A549 (cell line): ENCODE data around the gene PTPRJ. TPM values are rescaled to one million over a fixed set of nuclear protein-coding genes. Genes with fewer than 3 reads are reported as not detected.
"Not testable (repeated sequence)": the region's sequence is repeated elsewhere in the genome, so short reads cannot be mapped to it uniquely, and the experiment has no call there.

Source experiments
- ATAC-seq, 2 experiments: fragments of 200-7000 bp in 1 of 2; fragments of >200 bp in 1 of 2; cut with Nextera tagmentation in 1 of 2; cut with Tn5 transposase in 1 of 2; 3 replicates each; pipeline versions ENCODE4 v1.8.0 to v1.9.1; 2018 to 2020; ENCODE audit warnings: mild to moderate bottlenecking in 1 of 2, moderate library complexity in 1 of 2
- CTCF ChIA-PET: fragments of 300-600 bp; sonication (Branson Sonifier 250); formaldehyde crosslinking; extraction: SDS; loops from one replicate; lab custom pipeline; 2021; ENCODE audit warnings: antibody characterized with exemption, inconsistent platforms; lab: Yijun Ruan, JAX
- POLR2A ChIA-PET: fragments of 350-600 bp; formaldehyde crosslinking; extraction: SDS; loops from one replicate; lab custom pipeline; 2021; ENCODE audit warnings: antibody characterized with exemption, inconsistent platforms; lab: Yijun Ruan, JAX
- DNase-seq, 2 experiments: peaks; one replicate each; pipeline versions ENCODE4 v3.0.0 to v3.0.0-alpha.2; 2011 to 2016; ENCODE audit warnings: low read depth in 1 of 2, low spot score in 1 of 2
- FAIRE-seq: peaks from 2 replicates; lab custom pipeline; 2011; peaks lifted over from hg19 to GRCh38; lab: Jason Lieb, UNC
- H3K27ac ChIP-seq, 2 experiments: fragments of >200 bp; sonication (Bioruptor Twin); formaldehyde crosslinking; 3 replicates each; pipeline ENCODE4 v1.5.1; 2016 to 2017
- H3K4me1 ChIP-seq: fragments of >200 bp; sonication (Bioruptor Twin); formaldehyde crosslinking; 3 replicates; pipeline ENCODE4 v1.6.1; 2016
- H3K4me2 ChIP-seq: fragments of >200 bp; sonication (Bioruptor Twin); formaldehyde crosslinking; 3 replicates; pipeline ENCODE4 v1.6.1; 2016
- H3K4me3 ChIP-seq: fragments of >200 bp; sonication (Bioruptor Twin); formaldehyde crosslinking; 3 replicates; pipeline ENCODE4 v1.5.1; 2016
- H3K9me3 ChIP-seq: fragments of >200 bp; sonication (Bioruptor Twin); formaldehyde crosslinking; 3 replicates; pipeline ENCODE4 v1.6.1; 2016
- ATOH8 ChIP-seq: fragments of 250-450 bp; sonication (Bioruptor Pico); IDR thresholded peaks from 2 replicates; pipeline ENCODE4 v1.5.0; 2020; ENCODE audit warnings: low read depth, mild to moderate bottlenecking, moderate library complexity
- BCL3 ChIP-seq: fragments of >200 bp; sonication (Bioruptor Twin); formaldehyde crosslinking; IDR thresholded peaks from 3 replicates; pipeline ENCODE4 v1.6.1; 2016
- EHF ChIP-seq: fragments of 250-450 bp; sonication (Bioruptor Pico); IDR thresholded peaks from 2 replicates; pipeline ENCODE4 v1.5.0; 2020; ENCODE audit warnings: mild to moderate bottlenecking
- EHMT2 ChIP-seq: fragments of 200-600 bp; sonication (generic); IDR thresholded peaks from 2 replicates; pipeline ENCODE4 v1.6.1; 2016; ENCODE audit warnings: antibody characterized with exemption, low read depth, mild to moderate bottlenecking, moderate library complexity
- ELK1 ChIP-seq: fragments of 150-350 bp; IDR thresholded peaks from 2 replicates; pipeline ENCODE4 v1.6.1; 2014; ENCODE audit warnings: low read depth, mild to moderate bottlenecking, low read length
- EP300 ChIP-seq, 2 experiments: fragments of >200 bp; sonication (Bioruptor Twin); formaldehyde crosslinking; IDR thresholded peaks; 2 replicates in 1 of 2; 3 replicates in 1 of 2; pipeline ENCODE4 v1.6.1; 2016 to 2017
- FOSL2 ChIP-seq, 2 experiments: fragments of 450-650 bp in 1 of 2; fragments of >200 bp in 1 of 2; sonication (Bioruptor Twin) in 1 of 2; formaldehyde crosslinking; IDR thresholded peaks; 2 replicates each; pipeline versions ENCODE4 v1.5.0 to v1.6.1; 2016 to 2020; ENCODE audit warnings: mild to moderate bottlenecking in 1 of 2, moderate library complexity in 1 of 2
- HES2 ChIP-seq: fragments of >200 bp; sonication (Bioruptor Twin); formaldehyde crosslinking; IDR thresholded peaks from 2 replicates; pipeline ENCODE4 v1.6.1; 2016
- HEYL ChIP-seq: fragments of 250-450 bp; sonication (Bioruptor Pico); IDR thresholded peaks from 2 replicates; pipeline ENCODE4 v1.8.0; 2021; ENCODE audit warnings: mild to moderate bottlenecking, moderate library complexity
- HOXB13 ChIP-seq: fragments of 250-450 bp; sonication (Bioruptor Pico); IDR thresholded peaks from 2 replicates; pipeline ENCODE4 v1.5.0; 2020; ENCODE audit warnings: low read depth, mild to moderate bottlenecking, moderate library complexity
- NPAS2 ChIP-seq: fragments of 250-450 bp; sonication (Bioruptor Pico); IDR thresholded peaks from 2 replicates; pipeline ENCODE4 v1.8.0; 2022; ENCODE audit warnings: mild to moderate bottlenecking, moderate library complexity, borderline replicate concordance
- NR3C1 ChIP-seq: fragments of >200 bp; sonication (Bioruptor Twin); formaldehyde crosslinking; IDR thresholded peaks from 3 replicates; pipeline ENCODE4 v1.6.1; 2017
- POLR2A ChIP-seq: IDR thresholded peaks from 2 replicates; pipeline ENCODE4 v1.6.1; 2012; ENCODE audit warnings: mild to moderate bottlenecking, low read length
- RAD21 ChIP-seq, 2 experiments: fragments of >200 bp in 1 of 2; sonication (Bioruptor Twin) in 1 of 2; formaldehyde crosslinking in 1 of 2; IDR thresholded peaks in 1 of 2; conservative IDR thresholded peaks in 1 of 2; 2 replicates in 1 of 2; 3 replicates in 1 of 2; pipeline ENCODE4 v1.6.1; 2012 to 2018; ENCODE audit warnings: inconsistent platforms in 1 of 2
- REST ChIP-seq: fragments of 200-600 bp; sonication (generic); IDR thresholded peaks from 2 replicates; pipeline ENCODE4 v1.6.1; 2016; ENCODE audit warnings: antibody characterized with exemption, mild to moderate bottlenecking, moderate library complexity
- RFX5 ChIP-seq: fragments of 450-650 bp; IDR thresholded peaks from 2 replicates; pipeline ENCODE4 v1.7.1; 2014; ENCODE audit warnings: antibody characterized with exemption, mild to moderate bottlenecking, moderate library complexity
- SMC3 ChIP-seq: fragments of >200 bp; sonication (Bioruptor Twin); formaldehyde crosslinking; IDR thresholded peaks from 3 replicates; pipeline ENCODE4 v1.6.1; 2018; ENCODE audit warnings: inconsistent platforms
- ZC3H11A ChIP-seq: fragments of 450-650 bp; IDR thresholded peaks from 2 replicates; pipeline ENCODE4 v1.6.1; 2014; ENCODE audit warnings: antibody characterized with exemption, mild to moderate bottlenecking
- WGBS: methylation state at CpG from one replicate; pipeline ENCODE4 v1.1.6; 2017; ENCODE audit errors: missing lambda C conversion rate; 5-methylcytosine and 5-hydroxymethylcytosine counted together
- polyA plus RNA-seq, 4 experiments: library from polyadenylated mRNA; depleted of rRNA in 3 of 4; stranded (reverse); fragments of >200 nt; fragmentation: RNase III in 1 of 4; extraction: RNeasy Plus Mini Kit Qiagen cat#74134 plus additional on column Dnase treatment in 1 of 4; gene quantifications; 2 replicates in 3 of 4; 3 replicates in 1 of 4; pipeline ENCODE4 v1.2.3, GENCODE V29; 2011 to 2017

PTPRJ gene
- polyA plus RNA-seq, 2 of the 4 experiments (the other 2 are of a cell fraction) = 30.3 to 50.5 TPM

GRCh38 chr11:48023608-48024007, 43.2 kb downstream of the PTPRJ start:
- H3K4me1 ChIP-seq = peaks cover 63% of the 10 kb centered on the region
- WGBS = 94% methylated on average over 7 of the region's 7 CpGs
- DNase-seq, H3K27ac ChIP-seq, POLR2A ChIA-PET, FAIRE-seq, ATAC-seq, H3K4me3 ChIP-seq, H3K9me3 ChIP-seq, H3K4me2 ChIP-seq: not testable (repeated sequence)
- peak; percentile 92 for TF ChIP-seq ZC3H11A
- CTCF ChIA-PET = interaction anchor here (1.0 to 1.4 kb wide), 2 partner anchors 10 to 15 kb away, joined by 3 read pairs; no protein-coding TSS in a partner anchor

GRCh38 chr11:48024635-48025071, 44.3 kb downstream of the PTPRJ start:
- CTCF ChIA-PET = interaction anchor here (0.9 to 1.4 kb wide), 5 partner anchors 10 to 170 kb away, joined by 3 to 5 read pairs (median 3); no protein-coding TSS in a partner anchor
- Histone ChIP-seq H3K4me1 (peaks cover 63% of the 10 kb centered on the region), H3K4me2 (no peak overlapping the region), H3K4me3 (no peak overlapping the region), H3K27ac (peak overlapping the region in 1 of 2 experiments; percentile 39; a peak in 3 of 6 replicates), H3K9me3 (no peaks in the 10 kb centered on the region)
- DNase-seq = no peak
- no peak for FAIRE-seq
- ATAC-seq = no peak
- TF ChIP-seq ELK1 = no peak
- no peak for TF ChIP-seq POLR2A
- no peak for TF ChIP-seq FOSL2 (IDR thresholded peaks at IDR 0.05)
- TF ChIP-seq FOSL2 (CRISPR knock-in tag; IDR thresholded peaks at IDR 0.05) = no peak
- no peak for TF ChIP-seq RAD21 (conservative IDR thresholded peaks at IDR 0.05 in 1 of 2, IDR thresholded peaks at IDR 0.05 in 1 of 2)
- no peak for TF ChIP-seq RFX5
- TF ChIP-seq BCL3 = no peak
- no peak for TF ChIP-seq NPAS2 (CRISPR knock-in tag)
- no peak for TF ChIP-seq HES2
- no peak for TF ChIP-seq HEYL
- TF ChIP-seq HOXB13 = no peak
- TF ChIP-seq NR3C1 = no peak
- TF ChIP-seq REST = no peak
- TF ChIP-seq EHF = no peak
- no peak for TF ChIP-seq EP300 (IDR thresholded peaks at IDR 0.05)
- TF ChIP-seq SMC3 = no peak
- no peak for TF ChIP-seq EHMT2
- no peak for TF ChIP-seq ATOH8 (CRISPR knock-in tag)
- 86% methylated on average over 5 of the region's 5 CpGs for WGBS
- POLR2A ChIA-PET = no interaction called here
